ENCODE results near the gene NFASC.

DNA sequence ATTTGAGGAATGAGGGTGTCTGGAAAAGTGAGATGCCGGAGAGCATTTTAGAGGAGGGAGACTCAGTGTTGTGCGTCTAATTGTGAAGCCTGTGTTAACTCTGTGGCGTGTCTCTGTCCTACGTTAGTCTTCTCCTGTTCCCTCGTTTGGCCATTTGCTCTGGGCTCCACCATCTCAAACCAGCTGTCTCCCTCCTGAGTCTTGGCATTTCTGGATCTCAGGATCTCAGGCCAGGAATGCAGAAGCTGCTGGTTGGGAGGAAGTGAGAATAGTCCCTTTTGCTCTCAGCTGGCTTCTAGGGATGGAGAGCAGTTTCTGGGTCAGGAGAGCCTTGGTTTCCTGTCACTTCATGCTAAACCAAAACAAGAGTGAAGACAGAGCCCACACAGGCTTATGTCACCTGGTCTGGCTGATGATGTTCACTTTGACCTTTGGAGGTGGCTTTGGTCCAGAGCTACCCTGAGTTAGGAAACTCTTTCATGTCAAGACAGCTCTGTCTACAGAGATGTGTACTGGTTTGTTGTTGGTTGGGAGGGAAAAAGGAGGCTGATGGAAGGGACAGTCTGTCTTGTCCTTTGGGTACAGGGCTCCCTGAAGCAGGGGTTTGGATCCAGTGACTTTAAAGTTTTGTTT lies 859 bp downstream of the NFASC start:
- TF ChIP-seq POLR2AphosphoS5 (IDR thresholded peaks at IDR 0.05; ENCODE audit: low read depth, low read length) (no peak), TAF1 (IDR thresholded peaks at IDR 0.05; ENCODE audit: borderline replicate concordance, insufficient read depth, low read length) (no peak), FOXP2 (optimal IDR thresholded peaks at IDR 0.05; ENCODE audit: borderline replicate concordance, extremely low read depth, extremely low read length, insufficient read depth) (no peak), SIN3A (IDR thresholded peaks at IDR 0.05; ENCODE audit: borderline replicate concordance, insufficient read depth, low read length) (no peak)
- TF ChIP-seq, protein P1, sequence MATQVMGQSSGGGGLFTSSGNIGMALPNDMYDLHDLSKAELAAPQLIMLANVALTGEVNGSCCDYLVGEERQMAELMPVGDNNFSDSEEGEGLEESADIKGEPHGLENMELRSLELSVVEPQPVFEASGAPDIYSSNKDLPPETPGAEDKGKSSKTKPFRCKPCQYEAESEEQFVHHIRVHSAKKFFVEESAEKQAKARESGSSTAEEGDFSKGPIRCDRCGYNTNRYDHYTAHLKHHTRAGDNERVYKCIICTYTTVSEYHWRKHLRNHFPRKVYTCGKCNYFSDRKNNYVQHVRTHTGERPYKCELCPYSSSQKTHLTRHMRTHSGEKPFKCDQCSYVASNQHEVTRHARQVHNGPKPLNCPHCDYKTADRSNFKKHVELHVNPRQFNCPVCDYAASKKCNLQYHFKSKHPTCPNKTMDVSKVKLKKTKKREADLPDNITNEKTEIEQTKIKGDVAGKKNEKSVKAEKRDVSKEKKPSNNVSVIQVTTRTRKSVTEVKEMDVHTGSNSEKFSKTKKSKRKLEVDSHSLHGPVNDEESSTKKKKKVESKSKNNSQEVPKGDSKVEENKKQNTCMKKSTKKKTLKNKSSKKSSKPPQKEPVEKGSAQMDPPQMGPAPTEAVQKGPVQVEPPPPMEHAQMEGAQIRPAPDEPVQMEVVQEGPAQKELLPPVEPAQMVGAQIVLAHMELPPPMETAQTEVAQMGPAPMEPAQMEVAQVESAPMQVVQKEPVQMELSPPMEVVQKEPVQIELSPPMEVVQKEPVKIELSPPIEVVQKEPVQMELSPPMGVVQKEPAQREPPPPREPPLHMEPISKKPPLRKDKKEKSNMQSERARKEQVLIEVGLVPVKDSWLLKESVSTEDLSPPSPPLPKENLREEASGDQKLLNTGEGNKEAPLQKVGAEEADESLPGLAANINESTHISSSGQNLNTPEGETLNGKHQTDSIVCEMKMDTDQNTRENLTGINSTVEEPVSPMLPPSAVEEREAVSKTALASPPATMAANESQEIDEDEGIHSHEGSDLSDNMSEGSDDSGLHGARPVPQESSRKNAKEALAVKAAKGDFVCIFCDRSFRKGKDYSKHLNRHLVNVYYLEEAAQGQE (IDR thresholded peaks at IDR 0.05; ENCODE audit: insufficient read depth in 1 of 2, low read depth in 2 of 2, low read length in 2 of 2) = no peak
